GM12878 (cell line): ENCODE data around the gene HUNK. TPM values are rescaled to one million over a fixed set of nuclear protein-coding genes. Genes with fewer than 3 reads are reported as not detected.

Experiments used
- ATAC-seq: fragments of 200-7000 bp; cut with Tn5 transposase; 3 replicates; pipeline ENCODE4 v1.9.1; 2020; ENCODE audit warnings: mild to moderate bottlenecking, moderate library complexity
- BruUV-seq: library from RNA; stranded (reverse); fragments of 400-500 nt; replicated peaks from 2 replicates; lab custom pipeline; 2021; lab: Mats Ljungman, UMichigan
- CTCF ChIA-PET: fragments of 300-600 bp; sonication (Branson Sonifier 250); formaldehyde crosslinking; extraction: SDS; loops from one replicate; lab custom pipeline; 2021; ENCODE audit warnings: inconsistent platforms; lab: Yijun Ruan, JAX
- POLR2A ChIA-PET: fragments of 350-600 bp; formaldehyde crosslinking; extraction: SDS; loops from one replicate; lab custom pipeline; 2021; ENCODE audit warnings: inconsistent platforms; lab: Charles Lee
- RAD21 ChIA-PET: fragments of 300-600 bp; sonication (Branson Sonifier 250); formaldehyde crosslinking; loops from one replicate; lab custom pipeline; 2023; ENCODE audit warnings: antibody characterized with exemption; ENCODE audit not compliant: unreplicated experiment; lab: Charles Lee
- SMC1A ChIA-PET: fragments of 300-600 bp; sonication (Branson Sonifier 250); formaldehyde crosslinking; loops from one replicate; lab custom pipeline; 2023; ENCODE audit not compliant: unreplicated experiment, uncharacterized antibody; lab: Charles Lee
- DNase-seq: peaks from one replicate; pipeline ENCODE4 v3.0.0-alpha.2; 2011; ENCODE audit warnings: low read depth, low spot score
- FAIRE-seq: peaks from 3 replicates; lab custom pipeline; 2011; peaks lifted over from hg19 to GRCh38; lab: Jason Lieb, UNC
- H2AFZ ChIP-seq: 2 replicates; pipeline ENCODE4 v1.6.0; 2011; ENCODE audit warnings: low read depth, low read length, control low read depth; ENCODE audit not compliant: control insufficient read depth
- H3K27ac ChIP-seq: 2 replicates; pipeline ENCODE4 v1.5.1; 2011; ENCODE audit warnings: control low read depth; ENCODE audit not compliant: control insufficient read depth, insufficient read depth
- H3K27me3 ChIP-seq, 2 experiments: replicated peaks in 1 of 2; 2 replicates each; pipeline versions ENCODE4 v1.6.0 to v1.6.1; 2011; ENCODE audit warnings: low read length in 1 of 2; ENCODE audit not compliant: control insufficient read depth in 2 of 2, insufficient read depth in 2 of 2
- H3K36me3 ChIP-seq, 2 experiments: 2 replicates each; pipeline ENCODE4 v1.5.1; 2011; ENCODE audit warnings: low read length in 1 of 2; ENCODE audit not compliant: control insufficient read depth in 2 of 2, insufficient read depth in 2 of 2
- H3K4me1 ChIP-seq: 2 replicates; pipeline ENCODE4 v1.6.1; 2011; ENCODE audit warnings: mild to moderate bottlenecking, low read length, moderate library complexity, mixed read lengths; ENCODE audit not compliant: control insufficient read depth, insufficient read depth
- H3K4me2 ChIP-seq: 2 replicates; pipeline ENCODE4 v1.6.0; 2011; ENCODE audit warnings: control low read depth; ENCODE audit not compliant: control insufficient read depth, insufficient read depth
- H3K4me3 ChIP-seq: fragments of 200-600 bp; sonication (generic); 2 replicates; pipeline ENCODE4 v1.5.1; 2016
- H3K79me2 ChIP-seq: 2 replicates; pipeline ENCODE4 v1.6.0; 2011; ENCODE audit warnings: low read length; ENCODE audit not compliant: control insufficient read depth, insufficient read depth
- H3K9ac ChIP-seq: 2 replicates; pipeline ENCODE4 v1.8.0; 2011; ENCODE audit warnings: low read length, control low read depth, mixed read lengths; ENCODE audit not compliant: control insufficient read depth, insufficient read depth
- H3K9me3 ChIP-seq: replicated peaks from 3 replicates; pipeline ENCODE4 v1.5.1; 2011; ENCODE audit warnings: mild to moderate bottlenecking, low read length; ENCODE audit not compliant: control insufficient read depth, insufficient read depth
- H4K20me1 ChIP-seq: 2 replicates; pipeline ENCODE4 v1.6.0; 2011; ENCODE audit not compliant: control insufficient read depth, insufficient read depth
- BACH1 ChIP-seq: fragments of 450-650 bp; IDR thresholded peaks from 2 replicates; pipeline ENCODE4 v1.6.1; 2017; ENCODE audit warnings: mild to moderate bottlenecking, borderline replicate concordance
- BCLAF1 ChIP-seq: fragments of 450-650 bp; IDR thresholded peaks from 2 replicates; pipeline ENCODE4 v1.6.1; 2017; ENCODE audit warnings: antibody characterized with exemption, mild to moderate bottlenecking, moderate library complexity
- E2F8 ChIP-seq: fragments of 450-650 bp; IDR thresholded peaks from 2 replicates; pipeline ENCODE4 v1.6.1; 2018; ENCODE audit warnings: mild to moderate bottlenecking, low read depth, moderate library complexity; ENCODE audit not compliant: partially characterized antibody
- IKZF1 ChIP-seq: fragments of 450-650 bp; conservative IDR thresholded peaks from 2 replicates; pipeline ENCODE4 v1.6.1; 2017; ENCODE audit warnings: antibody characterized with exemption, mild to moderate bottlenecking
- LARP7 ChIP-seq: fragments of 450-650 bp; IDR thresholded peaks from 2 replicates; pipeline ENCODE4 v1.6.1; 2017; ENCODE audit warnings: mild to moderate bottlenecking
- MEF2A ChIP-seq: IDR thresholded peaks from 2 replicates; pipeline ENCODE4 v1.6.1; 2011; ENCODE audit warnings: low read depth, mild to moderate bottlenecking, low read length, moderate library complexity; ENCODE audit not compliant: insufficient read depth
- PML ChIP-seq: IDR thresholded peaks from 2 replicates; pipeline ENCODE4 v1.6.1; 2012; ENCODE audit warnings: low read length, inconsistent platforms
- ZNF24 ChIP-seq: fragments of 450-650 bp; IDR thresholded peaks from 2 replicates; pipeline ENCODE4 v1.6.1; 2017; ENCODE audit warnings: antibody characterized with exemption, mild to moderate bottlenecking
- ZZZ3 ChIP-seq: IDR thresholded peaks from 2 replicates; pipeline ENCODE4 v1.6.1; 2011; ENCODE audit warnings: low read depth; ENCODE audit not compliant: control insufficient read depth, insufficient read length
- WGBS: methylation state at CpG from one replicate; pipeline ENCODE4 v1.1.6; 2016; ENCODE audit warnings: low lambda C conversion rate; ENCODE audit not compliant: insufficient replicate concordance, insufficient coverage; ENCODE audit errors: missing lambda C conversion rate; 5-methylcytosine and 5-hydroxymethylcytosine counted together
- in situ Hi-C: fragments of 300-500 bp; cut with MboI; formaldehyde crosslinking; loops from 9 replicates; pipeline ENCODE4 v1.14.3; 2018; ENCODE audit warnings: mixed read lengths
- intact Hi-C: fragments of 100-400 bp; cut with micrococcal nuclease; formaldehyde crosslinking; loops from one replicate; pipeline ENCODE4 v1.14.2; 2022; ENCODE audit not compliant: unreplicated experiment
- polyA plus RNA-seq, 11 experiments: library from polyadenylated mRNA; depleted of rRNA in 4 of 11; unstranded in 6 of 11; stranded (reverse) in 5 of 11; fragments of >200 nt; fragmentation: Nextera tagmentation in 4 of 11; fragmentation: Illumina TruSeq in 1 of 11; extraction: Ambion mirVana in 4 of 11; extraction: Trizol in 1 of 11; gene quantifications; 1 replicate in 1 of 11; 2 replicates in 10 of 11; pipeline versions ENCODE4 v1.2.1 to v1.2.3, GENCODE V29; 2011 to 2016; ENCODE audit warnings: inconsistent platforms in 2 of 11, missing spikeins in 2 of 11, low read depth in 1 of 11
- total RNA-seq, 4 experiments: library from RNA; depleted of rRNA in 3 of 4; stranded (reverse); fragments of >200 nt in 3 of 4; fragmentation: Illumina TruSeq in 1 of 4; extraction: Trizol in 1 of 4; gene quantifications; 2 replicates each; pipeline versions ENCODE4 v1.2.1 to v1.2.3, GENCODE V29; 2013 to 2021
- TF ChIP-seq, protein P1 (sequence below): IDR thresholded peaks from 2 replicates; pipeline ENCODE4 v1.6.1; 2011; ENCODE audit warnings: borderline replicate concordance, low read depth, mild to moderate bottlenecking, moderate library complexity, low read length; ENCODE audit not compliant: insufficient read depth, poor library complexity, severe bottlenecking
- TF ChIP-seq, protein P2 (sequence below): fragments of 450-650 bp; IDR thresholded peaks from 2 replicates; pipeline ENCODE4 v1.6.1; 2017; ENCODE audit warnings: mild to moderate bottlenecking, moderate library complexity
- TF ChIP-seq, protein P3 (sequence below): IDR thresholded peaks from 2 replicates; pipeline ENCODE4 v1.6.1; 2011; ENCODE audit warnings: low read depth, mild to moderate bottlenecking, low read length, moderate library complexity, borderline replicate concordance; ENCODE audit errors: extremely low read depth

HUNK gene
- total and polyA plus RNA-seq, 10 of the 15 experiments (the other 5 are each of a cell fraction or from before 2014, with no cell fraction given), result under 0.01 to 0.14 (median 0.03) TPM; not detected in 7

DNA sequence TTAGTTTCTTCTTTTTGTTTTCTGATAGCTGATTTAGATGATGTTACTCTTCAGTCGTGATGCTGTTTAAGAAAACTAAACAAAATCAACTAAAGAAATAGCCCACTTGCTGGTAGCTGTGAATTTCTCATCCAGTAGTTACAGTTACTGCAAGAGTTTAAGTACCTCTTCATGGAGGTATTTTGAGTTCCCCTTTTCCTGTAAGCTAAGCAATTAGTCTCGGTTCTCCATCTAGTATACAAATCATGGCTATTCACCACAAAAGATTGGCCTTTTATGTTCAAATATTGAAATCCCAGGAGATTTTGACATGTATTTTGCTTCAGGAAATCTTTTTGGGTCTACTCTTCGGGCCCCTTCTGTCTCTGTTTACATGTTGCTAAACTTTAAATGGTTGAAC is 31.1 kb downstream of the HUNK start:
- Histone ChIP-seq H2AFZ (no peak overlapping the region), H3K4me1 (no peaks in the 10 kb centered on the region), H3K9ac (no peak overlapping the region), H4K20me1 (no peaks in the 10 kb centered on the region), H3K79me2 (no peaks in the 10 kb centered on the region), H3K9me3 (no peaks in the 10 kb centered on the region), H3K36me3 (no peaks in the 10 kb centered on the region), H3K4me2 (no peak overlapping the region), H3K27me3 (no peaks in the 10 kb centered on the region), H3K4me3 (no peak overlapping the region)
- ChIA-PET RAD21 (no interaction called here), SMC1A (no interaction called here), POLR2A (no interaction called here), CTCF (no interaction called here)
- FAIRE-seq (no peak), ATAC-seq (no peak), DNase-seq (no peak)
- no TSS peak for BruUV-seq
- 2% methylated on average over 3 of the region's 3 CpGs for WGBS
- intact Hi-C loops, result no loop called here
- in situ Hi-C loops, result no loop called here
- TF ChIP-seq E2F8, result no peak
- TF ChIP-seq ZZZ3, result no peak
- TF ChIP-seq, protein P1, sequence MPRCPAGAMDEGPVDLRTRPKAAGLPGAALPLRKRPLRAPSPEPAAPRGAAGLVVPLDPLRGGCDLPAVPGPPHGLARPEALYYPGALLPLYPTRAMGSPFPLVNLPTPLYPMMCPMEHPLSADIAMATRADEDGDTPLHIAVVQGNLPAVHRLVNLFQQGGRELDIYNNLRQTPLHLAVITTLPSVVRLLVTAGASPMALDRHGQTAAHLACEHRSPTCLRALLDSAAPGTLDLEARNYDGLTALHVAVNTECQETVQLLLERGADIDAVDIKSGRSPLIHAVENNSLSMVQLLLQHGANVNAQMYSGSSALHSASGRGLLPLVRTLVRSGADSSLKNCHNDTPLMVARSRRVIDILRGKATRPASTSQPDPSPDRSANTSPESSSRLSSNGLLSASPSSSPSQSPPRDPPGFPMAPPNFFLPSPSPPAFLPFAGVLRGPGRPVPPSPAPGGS, result no peak
- TF ChIP-seq BCLAF1, result no peak
- TF ChIP-seq MEF2A, result no peak
- no peak for TF ChIP-seq BACH1
- TF ChIP-seq, protein P2, sequence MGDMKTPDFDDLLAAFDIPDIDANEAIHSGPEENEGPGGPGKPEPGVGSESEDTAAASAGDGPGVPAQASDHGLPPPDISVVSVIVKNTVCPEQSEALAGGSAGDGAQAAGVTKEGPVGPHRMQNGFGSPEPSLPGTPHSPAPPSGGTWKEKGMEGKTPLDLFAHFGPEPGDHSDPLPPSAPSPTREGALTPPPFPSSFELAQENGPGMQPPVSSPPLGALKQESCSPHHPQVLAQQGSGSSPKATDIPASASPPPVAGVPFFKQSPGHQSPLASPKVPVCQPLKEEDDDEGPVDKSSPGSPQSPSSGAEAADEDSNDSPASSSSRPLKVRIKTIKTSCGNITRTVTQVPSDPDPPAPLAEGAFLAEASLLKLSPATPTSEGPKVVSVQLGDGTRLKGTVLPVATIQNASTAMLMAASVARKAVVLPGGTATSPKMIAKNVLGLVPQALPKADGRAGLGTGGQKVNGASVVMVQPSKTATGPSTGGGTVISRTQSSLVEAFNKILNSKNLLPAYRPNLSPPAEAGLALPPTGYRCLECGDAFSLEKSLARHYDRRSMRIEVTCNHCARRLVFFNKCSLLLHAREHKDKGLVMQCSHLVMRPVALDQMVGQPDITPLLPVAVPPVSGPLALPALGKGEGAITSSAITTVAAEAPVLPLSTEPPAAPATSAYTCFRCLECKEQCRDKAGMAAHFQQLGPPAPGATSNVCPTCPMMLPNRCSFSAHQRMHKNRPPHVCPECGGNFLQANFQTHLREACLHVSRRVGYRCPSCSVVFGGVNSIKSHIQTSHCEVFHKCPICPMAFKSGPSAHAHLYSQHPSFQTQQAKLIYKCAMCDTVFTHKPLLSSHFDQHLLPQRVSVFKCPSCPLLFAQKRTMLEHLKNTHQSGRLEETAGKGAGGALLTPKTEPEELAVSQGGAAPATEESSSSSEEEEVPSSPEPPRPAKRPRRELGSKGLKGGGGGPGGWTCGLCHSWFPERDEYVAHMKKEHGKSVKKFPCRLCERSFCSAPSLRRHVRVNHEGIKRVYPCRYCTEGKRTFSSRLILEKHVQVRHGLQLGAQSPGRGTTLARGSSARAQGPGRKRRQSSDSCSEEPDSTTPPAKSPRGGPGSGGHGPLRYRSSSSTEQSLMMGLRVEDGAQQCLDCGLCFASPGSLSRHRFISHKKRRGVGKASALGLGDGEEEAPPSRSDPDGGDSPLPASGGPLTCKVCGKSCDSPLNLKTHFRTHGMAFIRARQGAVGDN, result no peak
- TF ChIP-seq LARP7, result no peak
- TF ChIP-seq, protein P3, sequence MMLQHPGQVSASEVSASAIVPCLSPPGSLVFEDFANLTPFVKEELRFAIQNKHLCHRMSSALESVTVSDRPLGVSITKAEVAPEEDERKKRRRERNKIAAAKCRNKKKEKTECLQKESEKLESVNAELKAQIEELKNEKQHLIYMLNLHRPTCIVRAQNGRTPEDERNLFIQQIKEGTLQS, result no peak
- no peak for TF ChIP-seq PML
- TF ChIP-seq ZNF24, result no peak
- TF ChIP-seq IKZF1, result no peak
- TF ChIP-seq, all 136 proteins: peak for 0
- H3K27ac ChIP-seq, result no peak overlapping the region
